MCF 10A (cell line): ENCODE results near the gene POFUT1. TPM values are rescaled to one million over a fixed set of nuclear protein-coding genes. Genes with fewer than 3 reads are reported as not detected.
"Not testable (repeated sequence)": the region's sequence is repeated elsewhere in the genome, so short reads cannot be mapped to it uniquely, and the experiment has no call there.

Source experiments
- BruUV-seq: library from RNA; stranded (reverse); fragments of 400-500 nt; replicated peaks from 2 replicates; lab custom pipeline; 2021; lab: Mats Ljungman, UMichigan
- CTCF ChIA-PET: fragments of 300-600 bp; sonication (Branson Sonifier 250); formaldehyde crosslinking; extraction: SDS; loops from one replicate; lab custom pipeline; 2021; ENCODE audit warnings: antibody characterized with exemption, inconsistent platforms; lab: Yijun Ruan, JAX
- POLR2A ChIA-PET: fragments of 300-600, 350-650 bp; sonication (Branson Sonifier 250); formaldehyde crosslinking; extraction: SDS; loops from one replicate; lab custom pipeline; 2020; ENCODE audit warnings: antibody characterized with exemption, inconsistent platforms; lab: Yijun Ruan, JAX
- DNase-seq: peaks from one replicate; pipeline ENCODE4 v3.0.0-alpha.2; 2018; ENCODE audit not compliant: unreplicated experiment
- H3K27ac Mint-ChIP-seq: one replicate; pipeline ENCODE4 v1.8.0; 2022; ENCODE audit warnings: mild to moderate bottlenecking, low read depth, mixed read lengths; ENCODE audit not compliant: unreplicated experiment
- H3K27me3 Mint-ChIP-seq: one replicate; pipeline ENCODE4 v1.8.0; 2022; ENCODE audit warnings: mixed read lengths; ENCODE audit not compliant: insufficient read depth, unreplicated experiment
- H3K36me3 Mint-ChIP-seq: one replicate; pipeline ENCODE4 v1.8.0; 2022; ENCODE audit warnings: mild to moderate bottlenecking, moderate library complexity, mixed read lengths; ENCODE audit not compliant: insufficient read depth, unreplicated experiment
- H3K4me1 Mint-ChIP-seq: one replicate; pipeline ENCODE4 v1.8.0; 2022; ENCODE audit warnings: mixed read lengths; ENCODE audit not compliant: insufficient read depth, unreplicated experiment
- H3K4me3 Mint-ChIP-seq: one replicate; pipeline ENCODE4 v1.8.0; 2022; ENCODE audit warnings: mild to moderate bottlenecking, moderate library complexity, mixed read lengths; ENCODE audit not compliant: unreplicated experiment
- H3K9me3 Mint-ChIP-seq: one replicate; pipeline ENCODE4 v1.8.0; 2022; ENCODE audit warnings: mixed read lengths; ENCODE audit not compliant: unreplicated experiment
- intact Hi-C: fragments of 100-400 bp; cut with micrococcal nuclease; formaldehyde crosslinking; loops from 2 replicates; pipeline ENCODE4 v1.14.1; 2022
- total RNA-seq: library from RNA; stranded (reverse); gene quantifications from 2 replicates; pipeline ENCODE4 v1.2.3, GENCODE V29; 2022
- TF ChIP-seq, protein P1 (sequence below): fragments of 200-600 bp; IDR thresholded peaks from one replicate; pipeline ENCODE4 v1.8.0; 2022; ENCODE audit warnings: antibody characterized with exemption, mild to moderate bottlenecking; ENCODE audit not compliant: unreplicated experiment

The POFUT1 gene
- total RNA-seq, 1 experiment from 2014 or later = 43.9 TPM

DNA sequence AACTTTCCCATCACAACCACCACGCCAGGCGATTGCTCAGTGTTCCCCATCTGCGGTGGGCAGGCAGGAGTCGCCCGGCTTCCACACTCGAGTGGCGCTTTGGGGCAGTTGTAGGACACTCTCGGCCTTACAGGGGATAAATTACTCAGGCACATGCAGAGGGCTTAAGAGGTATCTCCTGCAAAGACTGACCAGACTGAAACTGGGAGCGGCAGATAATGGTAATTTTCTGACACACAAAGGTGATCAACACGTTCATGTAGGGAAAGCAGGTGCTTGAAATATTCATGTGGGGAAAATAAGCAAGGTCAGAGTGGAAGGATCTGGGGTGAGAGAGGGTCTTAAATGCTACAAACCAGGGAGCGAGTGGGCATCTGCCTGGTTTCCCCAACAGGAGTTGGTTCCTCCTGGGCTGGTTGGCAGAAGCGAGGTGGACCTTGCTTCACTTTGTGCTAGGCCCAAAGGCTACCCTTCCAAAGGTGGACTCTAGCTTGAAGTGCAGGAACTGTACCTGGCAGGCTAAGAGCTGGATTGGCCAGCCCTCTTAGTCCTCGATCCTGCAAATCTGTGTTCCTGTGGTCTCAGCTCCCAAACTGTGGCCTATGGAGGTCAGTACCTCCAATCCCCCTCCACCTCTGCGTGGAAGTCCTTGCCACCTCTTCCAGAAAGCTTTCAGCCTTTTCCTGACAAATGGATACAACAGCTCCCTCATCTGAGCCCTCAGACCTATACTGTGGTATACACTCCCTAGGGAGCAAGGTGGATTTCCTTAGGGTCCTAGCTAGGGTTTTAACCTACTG lies 16.9 kb upstream of the POFUT1 start:
- Mint-ChIP-seq H3K27ac (no peak overlapping the region), H3K9me3 (no peaks in the 10 kb centered on the region), H3K4me3 (no peak overlapping the region), H3K4me1 (no peaks in the 10 kb centered on the region), H3K36me3 (peaks cover 42% of the 10 kb centered on the region), H3K27me3 (no peaks in the 10 kb centered on the region)
- TF ChIP-seq, protein P1, sequence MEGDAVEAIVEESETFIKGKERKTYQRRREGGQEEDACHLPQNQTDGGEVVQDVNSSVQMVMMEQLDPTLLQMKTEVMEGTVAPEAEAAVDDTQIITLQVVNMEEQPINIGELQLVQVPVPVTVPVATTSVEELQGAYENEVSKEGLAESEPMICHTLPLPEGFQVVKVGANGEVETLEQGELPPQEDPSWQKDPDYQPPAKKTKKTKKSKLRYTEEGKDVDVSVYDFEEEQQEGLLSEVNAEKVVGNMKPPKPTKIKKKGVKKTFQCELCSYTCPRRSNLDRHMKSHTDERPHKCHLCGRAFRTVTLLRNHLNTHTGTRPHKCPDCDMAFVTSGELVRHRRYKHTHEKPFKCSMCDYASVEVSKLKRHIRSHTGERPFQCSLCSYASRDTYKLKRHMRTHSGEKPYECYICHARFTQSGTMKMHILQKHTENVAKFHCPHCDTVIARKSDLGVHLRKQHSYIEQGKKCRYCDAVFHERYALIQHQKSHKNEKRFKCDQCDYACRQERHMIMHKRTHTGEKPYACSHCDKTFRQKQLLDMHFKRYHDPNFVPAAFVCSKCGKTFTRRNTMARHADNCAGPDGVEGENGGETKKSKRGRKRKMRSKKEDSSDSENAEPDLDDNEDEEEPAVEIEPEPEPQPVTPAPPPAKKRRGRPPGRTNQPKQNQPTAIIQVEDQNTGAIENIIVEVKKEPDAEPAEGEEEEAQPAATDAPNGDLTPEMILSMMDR = no peak
- no peak for DNase-seq
- no TSS peak for BruUV-seq
- intact Hi-C loops = no loop called here
- ChIA-PET POLR2A (interaction anchor here (0.8 to 1.3 kb wide), 3 partner anchors 13 to 94 kb away, joined by 3 read pairs; no protein-coding TSS in a partner anchor), CTCF (no interaction called here)

DNA sequence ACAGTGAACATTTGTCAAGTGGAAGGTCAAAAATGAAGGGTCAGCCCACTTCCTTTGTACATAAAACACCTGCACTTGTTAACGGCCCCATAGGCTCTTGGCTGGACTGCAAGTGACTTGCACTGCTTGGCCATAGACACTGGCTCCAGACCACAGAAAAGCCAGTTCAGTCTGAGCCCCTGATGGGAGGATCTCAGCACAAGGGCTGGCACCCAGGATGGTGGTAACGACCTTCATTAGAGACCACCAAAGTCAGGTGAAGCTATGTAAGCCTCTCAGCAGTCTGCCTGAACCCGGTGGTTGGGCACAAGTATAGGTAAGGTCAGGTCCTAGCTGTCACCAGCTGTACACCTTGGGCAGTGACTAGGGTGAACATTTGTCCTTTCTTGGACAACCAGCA lies 16.3 kb upstream of the POFUT1 start:
- peaks cover 49% of the 10 kb centered on the region for H3K36me3 Mint-ChIP-seq
- H3K4me3 Mint-ChIP-seq = no peak overlapping the region
- TF ChIP-seq, protein P1 = no peak

DNA sequence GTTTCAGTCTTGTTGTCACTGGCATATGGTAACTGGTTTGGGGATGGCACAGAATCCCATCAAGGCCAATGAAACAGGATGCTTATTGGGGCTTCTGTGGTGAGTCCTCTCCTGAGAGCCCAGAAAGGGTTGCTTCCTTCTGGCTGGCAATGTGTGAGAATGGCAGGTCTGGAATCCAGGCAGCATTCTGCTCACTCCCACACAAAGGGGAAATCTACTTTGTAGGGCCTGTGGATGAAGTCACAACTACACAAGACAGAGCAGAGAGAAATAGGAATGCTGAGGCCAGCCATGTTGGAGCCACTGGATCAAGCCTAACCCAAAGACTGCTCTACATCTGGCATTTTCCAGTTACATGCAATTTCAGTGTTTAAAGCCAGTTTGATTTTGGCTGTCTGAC lies 15.8 kb upstream of the POFUT1 start:
- Mint-ChIP-seq H3K36me3 (peaks cover 52% of the 10 kb centered on the region), H3K27ac (no peak overlapping the region), H3K4me3 (no peak overlapping the region), H3K27me3 (no peaks in the 10 kb centered on the region), H3K9me3 (no peaks in the 10 kb centered on the region), H3K4me1 (no peaks in the 10 kb centered on the region)
- POLR2A ChIA-PET = interaction anchor here (0.8 to 1.3 kb wide), 2 partner anchors 12 to 13 kb away, joined by 3 read pairs; no protein-coding TSS in a partner anchor
- BruUV-seq = no TSS peak
- DNase-seq = no peak
- intact Hi-C loops = no loop called here
- CTCF ChIA-PET = no interaction called here
- TF ChIP-seq, protein P1 = no peak

More for the DNA sequence above, 16.3 kb upstream of the POFUT1 start:
- POLR2A ChIA-PET = interaction anchor here (0.8 to 1.3 kb wide), 2 partner anchors 12 to 13 kb away, joined by 3 read pairs; no protein-coding TSS in a partner anchor
- no peaks in the 10 kb centered on the region for H3K9me3 Mint-ChIP-seq
- intact Hi-C loops = no loop called here
- no TSS peak for BruUV-seq
- no peaks in the 10 kb centered on the region for H3K27me3 Mint-ChIP-seq
- H3K27ac Mint-ChIP-seq = no peak overlapping the region
- no peaks in the 10 kb centered on the region for H3K4me1 Mint-ChIP-seq
- DNase-seq = no peak
- CTCF ChIA-PET = no interaction called here

DNA sequence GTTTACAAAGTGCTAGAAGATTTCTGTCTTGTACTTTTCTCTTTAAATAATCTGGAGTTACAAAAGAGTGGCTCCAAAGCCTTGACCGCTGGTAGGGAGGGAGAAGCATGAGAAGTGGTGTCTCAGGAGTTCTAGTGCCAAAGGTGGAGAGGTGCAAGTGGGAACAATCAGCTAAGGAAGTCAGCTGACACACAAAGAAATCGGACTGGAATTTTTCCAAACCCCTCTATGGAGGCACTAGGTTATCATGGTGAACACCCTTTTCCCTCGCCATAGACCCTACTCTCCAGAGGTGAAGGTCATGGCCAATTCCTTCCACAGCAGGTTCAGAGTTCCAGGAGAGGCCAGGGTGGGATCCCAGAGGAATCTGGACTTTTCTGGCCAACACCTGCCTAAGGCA lies 15.0 kb upstream of the POFUT1 start:
- no peak overlapping the region for H3K27ac Mint-ChIP-seq

DNA sequence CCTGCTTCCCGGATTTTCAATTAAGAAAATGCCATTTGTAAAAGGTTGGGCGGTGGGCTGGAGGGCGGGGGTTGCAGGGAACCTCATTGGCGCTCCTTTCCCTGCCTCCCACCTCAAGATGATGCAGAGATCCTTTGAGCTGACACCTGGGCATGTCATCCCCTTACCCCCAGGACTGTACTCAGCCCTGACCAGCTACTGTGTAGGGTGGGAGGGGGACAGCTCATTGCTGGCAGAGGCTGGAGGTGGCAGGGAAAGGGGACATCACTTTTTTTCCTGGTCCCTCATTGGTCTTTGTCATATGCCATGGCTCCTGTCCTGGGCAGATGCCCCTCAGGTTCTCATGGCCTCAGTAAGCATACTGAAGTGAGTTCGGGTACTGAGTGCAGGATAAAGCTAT lies 14.3 kb upstream of the POFUT1 start:
- H3K27me3 Mint-ChIP-seq, DNase-seq, H3K4me3 Mint-ChIP-seq, H3K27ac Mint-ChIP-seq, intact Hi-C loops, H3K4me1 Mint-ChIP-seq, BruUV-seq, H3K9me3 Mint-ChIP-seq: not testable (repeated sequence)
- POLR2A ChIA-PET = interaction anchor here (1.0 kb wide), 2 partner anchors 11 kb away, joined by 3 read pairs; no protein-coding TSS in a partner anchor
- CTCF ChIA-PET = interaction anchor here (0.6 to 1.1 kb wide), 4 partner anchors 9 to 1911 kb away, joined by 3 to 4 read pairs (median 3); no protein-coding TSS in a partner anchor
- peaks cover 67% of the 10 kb centered on the region for H3K36me3 Mint-ChIP-seq

More for the DNA sequence above, 15.0 kb upstream of the POFUT1 start:
- no TSS peak for BruUV-seq
- intact Hi-C loops = no loop called here
- TF ChIP-seq, protein P1 = no peak
- POLR2A ChIA-PET = interaction anchor here (0.8 kb wide), 1 partner anchor 12 kb away, joined by 4 read pairs; no protein-coding TSS in a partner anchor
- no peaks in the 10 kb centered on the region for H3K27me3 Mint-ChIP-seq
- CTCF ChIA-PET = interaction anchor here (0.7 to 1.1 kb wide), 2 partner anchors 9 to 11 kb away, joined by 3 read pairs; no protein-coding TSS in a partner anchor
- no peak overlapping the region for H3K4me3 Mint-ChIP-seq
- peaks cover 60% of the 10 kb centered on the region for H3K36me3 Mint-ChIP-seq
- H3K9me3 Mint-ChIP-seq = no peaks in the 10 kb centered on the region
- no peaks in the 10 kb centered on the region for H3K4me1 Mint-ChIP-seq
- DNase-seq = no peak
